Lower leg skin (tissue), 3 donors: ENCODE results near the gene GRAP2.

ENCODE experiments used
- CTCF ChIP-seq, 3 donors: fragments of 450-650 bp; IDR thresholded peaks; one replicate each; pipeline ENCODE4 v1.5.1; 2016; ENCODE audit warnings: antibody characterized with exemption in 3 of 3, mild to moderate bottlenecking in 3 of 3, moderate library complexity in 2 of 3
- POLR2A ChIP-seq, 2 donors: fragments of 450-650 bp; IDR thresholded peaks; one replicate each; pipeline ENCODE4 v1.6.1; 2016 to 2017; ENCODE audit warnings: antibody characterized with exemption in 2 of 2, mild to moderate bottlenecking in 1 of 2, moderate library complexity in 1 of 2

GRCh38 chr22:39916496-39916895, 15.6 kb downstream of the GRAP2 start:
- TF ChIP-seq CTCF (IDR thresholded peaks at IDR 0.05) (no peak), POLR2A (IDR thresholded peaks at IDR 0.05) (no peak)
